ENCODE results near the gene CADPS.
"Not testable (repeated sequence)": the region's sequence is repeated elsewhere in the genome, so short reads cannot be mapped to it uniquely, and the experiment has no call there.

Gene CADPS

DNA sequence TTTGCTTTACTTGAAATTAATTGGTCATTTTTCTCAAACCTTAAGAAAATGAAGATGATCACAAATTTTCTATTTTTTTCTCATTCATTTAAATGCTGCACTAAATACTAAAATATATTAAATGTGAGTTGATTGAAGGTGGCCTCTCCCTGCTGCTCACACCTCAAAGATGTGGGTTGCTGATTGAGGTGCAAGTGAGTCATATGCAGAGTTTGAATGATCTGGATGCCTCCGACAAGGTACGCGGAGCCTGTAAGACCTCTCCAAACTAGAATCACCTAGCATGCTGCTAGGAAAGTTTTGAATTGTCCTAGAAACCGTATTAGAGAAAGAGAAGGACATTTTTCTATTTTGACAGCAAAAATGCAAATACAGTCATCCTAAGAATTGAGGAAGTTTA, 290.6 kb downstream of the CADPS start:
- no peak for DNase-seq

DNA sequence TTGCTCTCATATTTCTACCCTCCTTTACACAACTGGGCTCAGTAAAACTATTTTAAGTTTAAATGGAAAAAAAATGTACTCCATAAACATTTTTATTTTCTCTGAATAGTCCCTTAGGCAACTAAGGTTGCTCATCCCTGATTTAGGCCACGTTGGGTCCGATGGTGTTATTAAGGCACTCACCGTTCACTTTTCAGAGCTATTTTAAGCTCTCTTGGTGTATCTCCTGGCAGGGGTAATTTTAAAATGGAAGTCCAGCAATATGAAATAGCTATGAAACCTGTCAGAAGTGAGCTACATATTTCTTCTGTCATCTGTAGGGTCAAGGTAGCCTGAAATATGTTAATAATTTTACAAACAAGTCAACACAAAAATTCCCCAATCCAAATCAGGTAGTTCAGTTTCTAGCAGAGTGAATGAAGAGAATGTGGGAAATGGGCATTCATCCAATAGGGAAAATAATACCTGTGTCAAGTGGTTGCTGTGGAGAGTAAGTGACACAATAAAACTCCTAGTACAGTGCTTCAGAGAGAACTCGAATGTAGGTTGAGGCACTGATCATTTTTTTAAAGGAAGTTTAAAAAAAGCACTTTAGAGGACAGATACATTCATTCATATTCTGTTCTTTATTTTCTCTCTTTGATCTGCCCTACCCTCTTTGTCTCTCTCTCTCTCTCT, 292.6 kb downstream of the CADPS start:
- DNase-seq = no peak

DNA sequence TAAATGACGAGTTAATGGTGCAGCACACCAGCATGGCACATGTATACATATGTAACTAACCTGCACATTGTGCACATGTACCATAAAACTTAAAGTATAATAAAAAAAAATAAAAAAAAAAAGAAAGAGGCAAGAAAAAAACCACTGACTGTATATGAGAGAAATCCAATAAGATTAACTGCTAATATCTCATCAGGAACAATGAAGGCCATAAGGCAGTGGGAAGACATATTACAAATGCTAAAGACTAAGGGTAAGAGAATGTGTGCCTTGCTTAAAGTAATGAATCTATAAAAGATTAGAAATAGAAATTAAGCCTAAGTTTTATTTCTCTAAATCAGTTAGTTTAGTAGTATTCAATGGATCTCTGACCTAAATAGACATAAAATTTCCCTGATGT, 294.7 kb downstream of the CADPS start:
- DNase-seq = not testable (repeated sequence)

DNA sequence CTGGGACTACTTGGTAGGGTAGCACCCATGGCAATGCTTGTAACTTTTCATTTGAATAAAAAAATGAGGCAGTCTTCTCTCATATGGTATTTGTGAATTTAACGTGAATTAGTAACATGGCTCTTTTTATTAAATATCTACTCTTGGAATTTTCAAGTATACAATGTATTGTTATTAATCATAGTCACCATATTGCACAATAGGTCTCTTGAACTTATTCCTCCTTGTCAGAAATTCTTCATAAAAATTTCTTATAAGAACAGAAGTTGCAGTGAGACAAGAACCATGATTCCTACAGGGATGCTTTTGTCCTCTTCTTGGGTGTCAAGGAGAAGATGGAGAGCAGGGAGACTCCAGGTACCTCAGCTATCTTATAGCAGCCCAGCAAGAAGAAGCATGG, 298.1 kb downstream of the CADPS start:
- no peak for DNase-seq

DNA sequence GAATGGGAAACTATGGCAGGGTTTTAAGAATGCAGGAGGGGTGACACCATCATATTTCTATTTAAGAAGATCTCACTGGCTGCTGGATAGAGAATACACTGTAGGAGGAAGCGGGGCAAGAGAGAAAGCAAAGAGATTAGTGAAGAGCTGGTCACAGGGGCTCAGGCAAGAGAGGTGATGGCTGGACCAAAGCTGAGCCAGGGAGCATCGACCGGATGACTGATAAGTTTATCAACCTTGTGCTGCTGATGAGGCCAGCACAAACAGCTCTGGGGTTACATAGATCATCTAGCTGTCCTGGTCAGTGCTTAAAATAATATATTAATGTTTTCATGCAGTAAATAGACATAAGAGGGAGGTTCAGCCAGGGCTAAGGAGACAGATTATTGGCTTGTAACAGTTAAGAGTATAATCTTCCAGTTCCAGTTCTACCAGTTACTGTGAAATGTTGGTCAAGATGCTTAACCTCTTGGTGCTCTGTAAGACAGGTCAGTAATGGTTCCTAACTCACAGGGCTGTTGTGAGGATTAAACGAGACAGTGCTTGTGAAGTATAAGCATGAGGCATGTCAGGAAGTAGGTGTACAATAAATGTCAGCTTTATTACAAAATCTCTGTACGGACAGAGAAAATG, 300.8 kb downstream of the CADPS start:
- no peak for DNase-seq

DNA sequence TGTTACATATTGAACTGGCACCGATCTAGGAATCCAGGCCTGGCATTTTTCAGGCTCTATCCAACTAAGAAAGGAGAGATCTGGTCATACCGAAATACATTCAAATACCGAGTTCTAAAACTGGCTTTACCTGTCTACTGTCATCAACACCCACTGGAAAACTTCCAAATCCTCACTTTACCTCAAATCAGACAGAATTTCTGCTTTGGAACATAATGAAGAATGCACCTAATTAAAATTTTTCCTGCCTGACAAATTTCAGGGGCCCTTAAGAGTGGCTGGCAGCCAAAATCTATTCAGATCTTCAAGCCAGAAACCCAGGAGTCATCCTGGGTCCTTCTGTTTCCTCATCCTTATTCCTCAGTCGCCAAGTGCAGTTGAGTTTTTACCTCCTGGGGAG, 303.3 kb downstream of the CADPS start:
- DNase-seq = no peak

DNA sequence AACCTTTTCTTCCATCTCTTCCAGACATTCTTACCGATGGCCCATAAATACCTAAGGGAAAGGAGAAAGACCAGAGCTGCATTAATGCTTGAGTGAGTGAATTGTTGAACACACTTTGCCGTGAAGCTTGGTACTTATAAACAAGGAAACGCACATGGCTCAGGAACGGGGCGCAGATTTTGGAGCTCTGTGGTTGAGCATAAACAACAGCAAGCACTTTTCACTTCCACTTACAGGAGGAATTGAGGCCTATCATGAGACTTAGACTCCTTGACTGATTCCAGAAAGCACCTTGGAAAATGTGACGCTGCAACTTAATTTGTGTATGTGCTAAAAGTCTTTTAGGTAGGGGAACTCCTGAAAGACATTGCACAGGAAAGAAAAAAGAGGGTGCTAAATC, 304.3 kb downstream of the CADPS start:
- no peak for DNase-seq

DNA sequence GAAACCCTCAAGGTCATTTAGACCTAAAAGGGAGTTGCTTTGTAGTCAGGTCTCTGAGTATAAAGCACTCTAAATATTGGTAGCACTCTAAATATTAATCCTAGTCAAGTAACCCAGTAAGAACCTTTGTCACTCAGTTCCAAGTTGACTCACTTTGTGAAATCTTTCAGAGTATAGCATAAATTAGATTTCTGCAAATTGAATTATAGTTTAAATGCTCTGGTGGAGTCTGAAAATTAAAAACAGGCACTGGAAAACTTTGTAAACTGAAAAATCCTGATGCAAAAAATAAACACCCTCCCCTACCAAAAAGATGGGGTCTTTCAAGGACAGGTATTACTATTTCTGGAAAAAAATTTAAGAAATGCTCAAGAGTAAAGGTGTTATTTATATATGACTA, 305.6 kb downstream of the CADPS start:
- DNase-seq = no peak

DNA sequence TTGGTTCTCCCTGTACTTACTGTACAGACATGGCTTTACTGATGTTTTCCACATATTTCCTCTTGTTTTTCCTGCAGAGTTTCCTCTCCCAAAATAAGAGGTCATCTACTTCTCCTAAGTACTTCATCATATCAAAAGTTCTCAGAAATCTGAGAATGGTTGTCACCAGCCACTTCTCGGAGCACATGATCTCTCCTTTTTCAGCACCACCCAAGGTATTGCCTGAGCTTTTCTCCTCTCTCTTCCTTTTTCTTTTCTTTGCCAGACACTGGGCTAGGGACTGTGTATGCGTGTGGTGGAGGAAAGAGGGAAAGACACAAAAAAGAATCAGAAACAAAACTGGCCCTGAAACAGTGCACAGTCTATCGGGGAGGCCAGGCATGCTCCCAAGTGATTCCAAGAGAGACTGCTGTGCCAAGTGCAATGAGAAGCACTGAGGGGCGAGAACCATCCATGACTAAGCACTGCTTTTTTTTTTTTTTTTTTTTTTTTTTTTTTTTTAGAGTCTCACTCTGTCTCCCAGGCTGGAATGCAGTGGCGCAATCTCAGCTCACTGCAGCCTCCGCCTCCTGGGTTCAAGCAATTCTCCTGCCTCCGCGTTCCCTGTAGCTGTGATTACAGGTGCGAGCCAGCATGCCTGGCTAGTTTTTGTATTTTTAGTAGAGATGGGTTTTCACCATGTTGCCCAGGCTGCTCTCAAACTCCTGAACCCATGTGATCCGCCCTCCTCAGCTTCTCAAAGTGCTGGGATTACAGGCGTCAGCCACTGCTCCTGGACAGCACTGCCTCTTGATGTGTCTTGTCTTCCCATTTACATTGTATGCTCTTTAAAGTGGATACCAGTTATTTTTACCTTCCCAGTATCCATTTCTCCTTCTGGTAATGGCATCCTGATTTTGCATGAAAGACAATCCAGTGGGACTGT, 307.9 kb downstream of the CADPS start:
- no peak for DNase-seq

DNA sequence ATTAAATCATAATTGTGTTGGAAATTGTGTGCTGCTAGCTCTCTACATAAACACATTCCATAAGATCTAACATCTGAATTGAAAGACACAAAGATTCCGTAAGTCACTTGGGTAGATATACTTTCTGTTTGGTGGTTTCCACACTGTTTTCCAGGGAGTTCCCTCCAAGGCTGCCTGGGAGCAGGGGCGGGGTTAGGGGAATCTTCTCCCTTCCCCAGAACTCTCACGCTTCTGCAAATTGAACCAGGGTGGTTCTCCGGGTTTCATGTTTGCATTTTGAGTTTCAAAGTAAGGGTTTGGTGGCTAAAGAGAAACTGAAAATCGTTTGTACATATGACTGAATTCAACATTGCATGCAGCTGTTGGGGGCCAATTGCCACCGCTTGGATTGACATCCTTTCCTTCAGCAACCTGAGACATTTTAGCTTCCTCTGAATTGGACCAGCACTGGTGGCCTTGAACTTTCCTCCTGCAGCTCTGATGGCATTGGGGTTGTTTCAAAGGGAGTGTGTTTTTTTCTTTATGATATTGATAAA, 309.1 kb downstream of the CADPS start:
- DNase-seq = no peak

DNA sequence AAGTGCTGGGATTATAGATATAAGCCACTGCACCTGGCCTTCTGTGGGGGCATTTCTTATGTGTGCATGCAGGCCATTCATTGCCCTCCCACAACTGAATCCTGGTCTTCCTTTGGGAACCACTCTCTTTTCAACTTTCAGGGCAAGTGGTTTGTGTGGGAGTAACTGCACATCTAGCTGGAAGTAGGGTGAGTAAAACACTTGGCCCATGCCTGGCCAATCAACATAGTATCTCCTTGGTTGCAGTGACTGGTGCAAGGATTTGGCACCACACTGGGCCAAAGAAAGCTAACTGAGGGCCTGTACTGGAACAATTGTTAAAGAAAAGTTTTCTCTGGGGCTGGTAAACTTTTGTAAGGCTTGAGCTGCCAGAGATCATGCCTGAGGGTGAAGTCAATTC, 312.6 kb downstream of the CADPS start:
- DNase-seq = no peak

DNA sequence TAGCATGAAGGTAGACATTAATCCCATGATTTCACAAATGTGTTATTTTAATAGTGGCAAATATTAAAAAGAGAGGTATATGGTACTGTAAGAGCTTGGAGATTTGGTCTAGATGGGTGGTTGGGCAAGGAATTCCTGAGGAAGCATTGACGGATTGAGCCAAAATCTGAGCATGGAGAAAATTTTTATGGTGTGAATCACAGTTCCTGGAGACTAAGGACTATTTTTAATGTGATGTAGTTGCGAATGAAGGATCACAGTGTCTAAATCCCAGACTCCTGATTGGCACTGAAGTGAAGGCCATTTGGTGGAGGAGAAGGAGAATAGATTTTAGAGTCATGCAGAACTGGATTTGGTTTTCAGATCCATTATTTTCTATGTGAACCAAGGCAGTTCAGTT, 313.2 kb downstream of the CADPS start:
- no peak for DNase-seq

DNA sequence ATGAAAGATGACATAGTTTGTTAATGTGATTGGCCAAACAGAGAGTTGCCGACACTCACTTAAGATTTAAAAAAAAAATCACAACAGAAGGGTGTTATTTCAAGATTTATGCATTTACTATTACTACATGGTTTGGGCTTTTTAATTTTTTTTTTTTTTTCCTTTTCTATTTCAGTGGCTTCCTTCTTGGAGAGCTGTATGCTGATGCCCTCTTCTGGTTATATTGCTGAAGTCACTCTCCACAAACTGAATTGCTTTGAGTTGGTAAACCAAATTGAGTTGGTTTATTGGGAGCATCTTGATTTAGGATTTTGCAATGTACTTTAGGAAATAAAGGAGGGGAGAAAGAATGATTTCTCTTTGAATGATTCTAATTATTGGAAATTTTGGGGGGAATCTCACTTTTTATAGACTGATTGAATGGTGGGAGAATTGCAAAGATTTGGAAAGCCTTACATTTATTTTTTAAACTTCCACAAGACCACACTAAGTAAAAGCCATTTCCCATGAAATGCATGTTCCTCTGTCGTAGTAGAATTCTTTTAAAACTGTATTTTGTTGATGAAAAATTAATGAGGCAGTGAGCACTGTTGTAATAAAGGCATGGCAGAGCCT, 315.3 kb downstream of the CADPS start:
- no peak for DNase-seq

DNA sequence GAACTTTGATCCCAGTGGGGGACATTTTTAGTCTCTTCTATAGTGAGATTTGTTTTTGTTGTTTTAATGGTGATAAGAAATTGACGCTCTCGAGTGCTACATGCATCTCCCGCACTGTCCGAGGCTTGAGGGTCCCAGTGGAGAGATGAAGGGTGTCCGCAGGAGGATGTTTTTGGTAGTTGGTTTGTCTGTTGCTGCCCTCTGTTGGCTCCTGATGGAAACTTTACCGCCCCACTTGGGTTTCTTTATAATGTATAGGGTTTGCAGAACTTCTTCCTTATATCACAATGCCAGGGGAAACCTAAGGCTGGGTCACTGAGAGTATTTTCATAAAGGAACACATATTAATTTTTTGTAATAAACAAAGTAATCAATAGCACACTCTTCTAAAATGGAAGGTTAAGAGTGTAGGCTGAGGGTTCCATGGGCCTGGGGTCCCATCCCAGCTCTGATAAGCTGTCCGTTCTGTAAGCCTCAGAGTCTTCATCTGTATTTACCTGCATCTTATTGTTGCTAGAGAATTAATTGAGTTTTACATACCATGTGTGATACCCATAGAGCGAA, 316.6 kb downstream of the CADPS start:
- no peak for DNase-seq

DNA sequence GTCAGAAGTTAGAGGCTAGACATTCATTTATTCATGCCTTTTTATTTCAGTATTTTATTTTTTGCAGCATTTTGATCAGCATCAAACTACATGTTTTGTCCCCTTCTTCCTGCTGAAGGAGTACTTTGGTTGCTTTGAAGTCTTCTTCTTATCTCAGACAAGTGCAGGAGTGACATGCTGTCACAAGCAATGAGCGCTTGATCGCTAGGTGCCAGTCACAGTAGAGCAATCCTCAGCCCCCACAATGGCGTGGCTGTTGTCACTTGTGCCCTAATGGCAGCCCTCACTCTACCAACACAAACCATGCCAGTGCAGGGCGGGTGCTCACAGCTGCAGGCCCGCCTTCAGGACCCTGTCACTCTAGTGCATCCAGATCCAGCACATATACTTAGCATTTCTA, 317.2 kb downstream of the CADPS start:
- DNase-seq = no peak

DNA sequence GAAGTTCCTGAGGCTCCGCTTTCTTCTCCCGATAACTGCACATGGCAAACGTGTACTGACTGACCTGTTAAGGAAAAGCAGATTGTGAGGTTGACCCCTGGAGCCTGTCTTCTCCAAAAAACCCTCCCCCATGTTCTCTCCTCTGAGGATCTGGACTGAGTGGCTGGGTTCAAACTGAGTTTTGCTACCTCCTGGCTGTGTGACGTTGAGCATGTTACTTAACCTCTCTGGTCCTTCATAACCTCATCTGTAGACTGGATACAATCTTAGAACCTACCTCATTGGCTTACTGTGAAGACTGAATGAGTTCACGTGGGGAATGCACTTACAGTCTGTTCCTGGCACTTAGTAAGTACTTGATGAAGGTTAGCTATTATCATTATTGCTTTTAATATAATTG, 317.8 kb downstream of the CADPS start:
- DNase-seq = no peak

DNA sequence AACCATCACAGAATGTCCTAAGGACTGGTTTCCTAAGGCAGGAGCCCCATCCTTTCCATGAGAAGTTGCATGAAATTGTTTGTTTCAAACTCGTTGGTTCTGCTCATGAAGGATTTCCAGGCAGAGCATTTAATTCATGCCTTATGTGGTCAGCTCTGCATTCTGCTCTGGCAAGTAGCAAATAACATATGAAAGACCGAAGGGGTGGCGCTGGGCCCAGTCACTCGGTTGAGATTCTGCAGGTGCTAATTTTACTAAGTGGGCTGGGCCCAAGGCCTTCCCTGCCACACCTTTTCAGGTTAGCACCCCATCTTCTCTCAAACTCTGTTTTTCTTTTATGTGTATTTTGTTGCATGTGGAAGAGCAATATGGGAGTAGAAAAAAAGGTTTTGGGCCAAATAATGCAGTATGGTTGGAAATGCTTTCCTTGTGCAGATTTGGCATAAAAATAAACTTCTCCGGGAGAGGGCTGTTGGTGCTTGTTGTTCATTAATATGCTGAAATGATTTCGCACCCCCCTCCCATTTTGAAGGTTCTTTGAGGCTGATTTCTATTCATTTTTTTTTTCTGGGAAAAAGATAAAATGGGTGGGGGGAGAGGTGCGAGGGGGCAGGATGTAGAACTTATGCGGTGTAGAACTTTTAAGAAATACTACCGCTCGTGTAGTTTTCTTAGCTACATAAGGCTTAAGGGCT, 318.9 kb downstream of the CADPS start:
- DNase-seq = no peak

DNA sequence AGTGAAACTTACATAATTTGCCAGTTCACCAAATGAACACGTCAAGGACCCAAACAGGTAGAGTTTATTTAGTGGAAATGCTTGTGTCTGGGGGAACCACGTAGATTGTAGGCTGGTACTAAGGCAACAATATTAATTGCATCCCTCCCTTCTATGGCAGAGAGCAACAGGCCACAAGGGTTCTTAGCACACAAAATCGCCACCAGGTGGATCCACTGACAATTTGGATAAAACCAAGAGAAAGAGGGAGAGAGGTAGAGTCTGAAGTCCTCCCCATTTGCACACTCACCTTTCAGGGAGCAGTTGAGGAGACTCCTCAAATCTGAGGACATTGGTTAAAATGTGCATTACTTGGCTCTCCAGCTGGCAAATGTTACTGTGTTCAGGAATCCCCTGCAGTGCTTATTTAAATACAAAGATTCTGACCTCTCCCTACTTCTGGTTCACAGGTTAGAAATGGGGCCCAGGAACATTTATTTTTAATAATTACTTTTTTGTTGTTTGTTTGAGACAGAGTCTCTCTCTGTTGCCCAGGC, 320.9 kb downstream of the CADPS start:
- no peak for DNase-seq

DNA sequence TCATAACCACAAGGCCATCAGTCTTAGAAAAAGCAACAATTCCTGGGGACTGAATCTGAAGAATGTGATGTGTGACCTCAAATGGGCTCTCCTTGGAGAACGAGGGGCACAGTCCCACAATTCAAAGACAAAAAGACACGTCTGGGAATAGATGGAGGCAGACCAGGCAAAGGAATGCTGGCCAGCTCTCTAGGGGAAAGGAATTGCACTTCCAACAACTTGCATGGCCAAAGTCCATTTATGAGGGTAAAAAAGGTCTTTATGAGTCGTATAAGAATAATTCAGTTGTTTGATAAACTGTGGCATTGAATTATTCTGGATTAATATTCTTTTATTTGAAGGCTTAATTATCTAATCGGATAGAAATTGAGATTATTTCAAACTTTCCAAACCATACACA, 321.4 kb downstream of the CADPS start:
- DNase-seq = no peak

DNA sequence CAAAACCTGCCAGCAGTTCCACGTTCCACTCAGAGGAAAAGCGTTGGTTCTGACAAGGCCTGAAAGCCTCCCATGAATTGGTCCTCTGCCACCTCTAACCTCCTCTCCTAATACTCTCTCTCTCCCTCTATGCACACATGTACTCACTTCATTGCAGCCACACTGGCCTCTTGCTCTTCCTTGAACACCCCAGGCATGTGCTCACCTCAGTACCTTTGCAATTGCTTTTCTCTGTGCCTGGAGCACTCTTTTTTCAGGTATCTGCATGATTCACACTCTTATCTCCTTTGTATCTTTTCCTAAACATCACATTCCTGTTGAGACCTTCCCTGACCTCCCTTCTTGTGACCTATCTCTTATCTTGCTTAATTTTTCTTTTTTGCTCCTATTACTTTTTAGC, 323.7 kb downstream of the CADPS start:
- DNase-seq = no peak

DNA sequence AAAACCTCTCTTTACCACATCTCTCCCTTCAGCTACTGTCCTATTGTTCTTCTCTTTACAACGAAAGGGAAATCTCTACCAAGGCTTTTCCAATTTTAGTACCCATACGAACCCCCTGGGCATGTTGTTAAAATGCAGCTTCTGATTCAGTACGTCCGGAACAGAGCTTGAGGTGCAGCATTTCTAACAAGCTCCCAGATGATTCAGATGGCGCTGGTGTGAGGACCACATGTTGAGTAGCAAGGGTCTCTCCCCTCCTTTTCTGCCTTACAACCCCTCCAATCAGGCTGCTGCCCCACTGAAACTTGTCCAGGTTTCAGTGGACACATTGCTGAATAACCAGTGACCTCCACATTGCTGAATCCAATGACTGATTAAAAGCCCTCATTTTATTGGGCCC, 324.8 kb downstream of the CADPS start:
- no peak for DNase-seq

All from activated CD4-positive, alpha-beta T cell treated with anti-CD3 and anti-CD28 coated beads, Interleukin-2, amount 50 U/mL, for 1 hour (primary cell).